ENCODE results near the gene TMBIM1. TPM values are rescaled to one million over a fixed set of nuclear protein-coding genes. Genes with fewer than 3 reads are reported as not detected.
A peak's percentile ranks its signal among the peaks of the same experiment; 100 is the strongest.

TMBIM1 gene
- total and polyA plus RNA-seq, 12 donors, result 30.9 to 151 (median 110) TPM

DNA sequence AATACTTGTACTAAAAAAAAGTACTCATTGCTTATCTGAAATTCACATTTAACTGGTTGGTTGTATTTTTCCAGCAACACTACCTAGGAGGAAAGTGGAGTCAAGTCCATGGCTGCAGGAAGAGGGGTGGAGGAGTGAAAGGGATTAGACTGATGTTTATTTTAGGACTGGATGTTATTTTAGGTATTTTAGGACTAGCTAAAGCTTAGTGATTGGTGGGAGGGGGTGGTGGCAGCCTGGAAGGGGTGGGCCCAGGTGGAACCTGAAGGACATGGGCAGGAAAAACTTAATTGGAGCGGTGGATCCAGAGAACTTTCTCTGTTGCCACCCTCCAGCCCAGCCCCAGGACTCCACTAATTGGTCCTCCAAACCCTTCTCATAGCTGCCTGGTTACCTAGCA is 3.9 kb upstream of the TMBIM1 start:
- Histone ChIP-seq H3K36me3 (no peaks in the 10 kb centered on the region), H3K4me3 (no peak overlapping the region), H3K9me3 (no peaks in the 10 kb centered on the region), H3K27me3 (no peaks in the 10 kb centered on the region), H3K4me1 (peaks cover 0 to 33% (median 12%) of the 10 kb centered on the region in 9 donors), H3K27ac (no peak overlapping the region)
- TF ChIP-seq, protein P1, sequence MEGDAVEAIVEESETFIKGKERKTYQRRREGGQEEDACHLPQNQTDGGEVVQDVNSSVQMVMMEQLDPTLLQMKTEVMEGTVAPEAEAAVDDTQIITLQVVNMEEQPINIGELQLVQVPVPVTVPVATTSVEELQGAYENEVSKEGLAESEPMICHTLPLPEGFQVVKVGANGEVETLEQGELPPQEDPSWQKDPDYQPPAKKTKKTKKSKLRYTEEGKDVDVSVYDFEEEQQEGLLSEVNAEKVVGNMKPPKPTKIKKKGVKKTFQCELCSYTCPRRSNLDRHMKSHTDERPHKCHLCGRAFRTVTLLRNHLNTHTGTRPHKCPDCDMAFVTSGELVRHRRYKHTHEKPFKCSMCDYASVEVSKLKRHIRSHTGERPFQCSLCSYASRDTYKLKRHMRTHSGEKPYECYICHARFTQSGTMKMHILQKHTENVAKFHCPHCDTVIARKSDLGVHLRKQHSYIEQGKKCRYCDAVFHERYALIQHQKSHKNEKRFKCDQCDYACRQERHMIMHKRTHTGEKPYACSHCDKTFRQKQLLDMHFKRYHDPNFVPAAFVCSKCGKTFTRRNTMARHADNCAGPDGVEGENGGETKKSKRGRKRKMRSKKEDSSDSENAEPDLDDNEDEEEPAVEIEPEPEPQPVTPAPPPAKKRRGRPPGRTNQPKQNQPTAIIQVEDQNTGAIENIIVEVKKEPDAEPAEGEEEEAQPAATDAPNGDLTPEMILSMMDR (IDR thresholded peaks at IDR 0.05), result no peak
- DNase-seq (no peak), ATAC-seq (no peak)
- intact Hi-C loops (cut with DNase I), result loop anchor here in 4 of 10 donors (10.0 kb wide), 3 partner anchors 99 to 269 kb away; partner anchors contain the start of genes CNOT9 (in 1 of the 4), CTDSP1 (in 1 of the 4) and USP37 (in 1 of the 4)
- WGBS, 2 donors, result 93 to 100% methylated on average over 1 of the region's 1 CpG

DNA sequence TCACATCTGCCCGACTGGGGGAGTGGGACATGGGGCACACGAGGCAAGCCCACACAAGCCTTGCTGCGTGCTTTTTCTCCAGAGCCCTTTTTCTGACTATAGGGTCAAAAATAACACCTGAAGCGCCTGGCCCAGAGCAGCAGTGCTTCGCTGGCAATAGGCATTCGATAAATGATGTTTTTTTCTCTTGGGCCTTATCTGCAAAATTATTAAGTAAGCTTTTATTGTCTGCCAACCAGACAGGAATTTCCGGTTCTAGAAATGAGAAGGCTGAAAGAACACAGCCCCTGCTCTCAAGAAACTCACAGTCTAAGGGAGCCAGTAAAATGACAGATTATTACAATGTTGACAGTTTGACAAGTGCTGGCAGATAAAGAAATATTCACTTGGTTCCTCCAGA is 2.7 kb upstream of the TMBIM1 start:
- H3K9me3 ChIP-seq, result no peaks in the 10 kb centered on the region
- no peaks in the 10 kb centered on the region for H3K36me3 ChIP-seq
- DNase-seq (no peak), ATAC-seq (no peak)
- WGBS, 2 donors, result 56 to 61% methylated on average over 7 of the region's 7 CpGs
- H3K4me1 ChIP-seq, result peaks cover 10 to 45% (median 23%) of the 10 kb centered on the region in 9 donors
- H3K27ac ChIP-seq, result peak overlapping the region in 2 of 10 donors; percentile 27 to 46
- H3K4me3 ChIP-seq, result no peak overlapping the region
- H3K27me3 ChIP-seq, result no peaks in the 10 kb centered on the region
- TF ChIP-seq, protein P1 (IDR thresholded peaks at IDR 0.05), result no peak
- intact Hi-C loops (cut with DNase I), result loop anchor here in 4 of 10 donors (10.0 kb wide), 3 partner anchors 100 to 270 kb away; partner anchors contain the start of genes CNOT9 (in 1 of the 4), CTDSP1 (in 1 of the 4) and USP37 (in 1 of the 4)

DNA sequence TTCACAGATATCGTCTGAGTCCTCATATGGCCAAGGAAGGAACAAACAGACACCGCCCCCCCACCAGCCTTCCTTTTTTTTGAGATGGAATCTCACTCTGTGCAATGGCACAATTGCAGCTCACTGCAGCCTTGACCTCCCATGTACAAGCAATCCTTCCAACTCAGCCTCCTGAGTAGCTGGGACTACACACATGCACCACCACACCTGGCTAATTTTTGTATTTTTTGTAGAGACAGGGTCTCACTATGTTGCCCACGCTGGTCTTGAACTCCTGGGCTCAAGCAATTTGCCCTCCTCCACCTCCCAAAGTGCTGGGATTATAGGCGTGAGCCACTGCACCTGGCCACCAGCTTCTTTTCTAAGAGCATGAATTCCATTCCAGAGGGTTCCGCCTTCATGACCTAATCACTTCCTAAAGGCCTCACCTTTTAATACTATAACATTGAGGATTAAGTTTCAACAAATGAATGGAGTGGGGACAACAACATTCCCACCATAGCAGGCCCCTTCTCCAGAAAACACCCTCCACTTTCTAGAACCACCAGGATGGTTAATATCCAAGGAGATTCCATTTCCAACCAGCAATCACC is 2.2 kb upstream of the TMBIM1 start:
- no peaks in the 10 kb centered on the region for H3K9me3 ChIP-seq
- DNase-seq, result no peak

DNA sequence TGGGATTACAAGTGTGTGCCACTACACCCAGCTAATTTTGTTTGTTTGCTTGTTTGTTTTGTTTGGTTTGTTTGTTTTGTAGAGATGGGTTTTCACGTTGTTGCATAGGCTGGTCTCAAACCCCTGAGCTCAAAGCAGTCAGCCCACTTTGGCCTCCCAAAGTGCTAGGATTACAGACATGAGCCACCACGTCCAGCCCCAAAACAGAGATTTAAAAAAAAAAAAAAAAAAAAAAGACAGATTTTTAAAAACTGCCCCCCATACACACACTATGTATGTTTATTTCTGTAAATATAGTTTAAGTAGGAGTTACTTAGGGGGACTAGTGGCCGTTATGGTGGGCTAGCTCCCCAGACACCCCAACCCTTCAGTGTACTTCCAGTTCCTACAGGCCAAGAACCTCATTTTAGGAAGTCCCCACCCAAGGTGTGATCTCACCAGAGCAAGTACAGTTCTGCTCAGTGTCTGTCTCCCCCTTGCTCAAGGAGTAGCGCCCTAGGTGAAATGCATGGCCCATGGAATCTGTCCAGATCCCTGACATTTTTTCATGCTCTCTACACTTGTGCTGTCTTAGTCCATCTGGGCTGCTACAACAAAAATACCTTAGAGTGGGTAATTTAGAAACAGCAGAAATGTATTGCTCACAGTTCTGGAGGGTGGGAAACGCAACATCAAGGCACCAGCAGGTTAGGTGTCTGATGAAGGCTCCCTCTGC is 1.6 kb upstream of the TMBIM1 start:
- TF ChIP-seq, protein P1 (IDR thresholded peaks at IDR 0.05), result no peak
- Histone ChIP-seq H3K27ac (peak overlapping the region in 1 of 10 donors; percentile 100), H3K4me3 (no peak overlapping the region), H3K27me3 (no peaks in the 10 kb centered on the region), H3K9me3 (no peaks in the 10 kb centered on the region), H3K4me1 (peaks cover 12 to 56% (median 35%) of the 10 kb centered on the region in 9 donors), H3K36me3 (no peaks in the 10 kb centered on the region)
- WGBS, 2 donors, result 70 to 74% methylated on average over 5 of the region's 5 CpGs
- no peak for DNase-seq
- ATAC-seq, result no peak
- intact Hi-C loops (cut with DNase I), result loop anchor here in 5 of 10 donors (2.0 to 10.0 kb wide), 6 partner anchors 77 to 271 kb away; partner anchors contain the start of genes CTDSP1 (in 4 of the 5), ARPC2 (in 1 of the 5), CNOT9 (in 1 of the 5) and USP37 (in 1 of the 5)

More for the DNA sequence above, 2.2 kb upstream of the TMBIM1 start:
- no peaks in the 10 kb centered on the region for H3K27me3 ChIP-seq
- intact Hi-C loops (cut with DNase I), result loop anchor here in 5 of 10 donors (5.0 to 10.0 kb wide), 5 partner anchors 100 to 270 kb away; partner anchors contain the start of genes CTDSP1 (in 4 of the 5), CNOT9 (in 1 of the 5) and USP37 (in 1 of the 5)
- WGBS, 2 donors, result 86 to 89% methylated on average over 5 of the region's 5 CpGs
- H3K27ac ChIP-seq, result peak overlapping the region in 2 of 10 donors; percentile 27 to 46
- no peak for ATAC-seq
- peaks cover 12 to 50% (median 28%) of the 10 kb centered on the region in 9 donors for H3K4me1 ChIP-seq
- TF ChIP-seq, protein P1 (IDR thresholded peaks at IDR 0.05), result no peak
- no peak overlapping the region for H3K4me3 ChIP-seq
- H3K36me3 ChIP-seq, result no peaks in the 10 kb centered on the region
